Measurements from ENCODE around the gene ZRANB3. TPM values are rescaled to one million over a fixed set of nuclear protein-coding genes. Genes with fewer than 3 reads are reported as not detected.
"Not testable (repeated sequence)": the region's sequence is repeated elsewhere in the genome, so short reads cannot be mapped to it uniquely, and the experiment has no call there.

The ZRANB3 gene
- total and polyA plus RNA-seq, 8 donors = 3.5 to 11.2 (median 9.5) TPM

- ATAC-seq = no peak
- no peaks in the 10 kb centered on the region for H3K36me3 ChIP-seq
- no peak overlapping the region for H3K27ac ChIP-seq
- no peaks in the 10 kb centered on the region for H3K27me3 ChIP-seq
- H3K9me3 ChIP-seq = peaks cover 0 to 20% of the 10 kb centered on the region in 2 donors
- DNase-seq = no peak
- H3K4me3 ChIP-seq = no peak overlapping the region
- H3K4me1 ChIP-seq = no peaks in the 10 kb centered on the region
- intact Hi-C loops (cut with DNase I) = no loop called here
- no peak for TF ChIP-seq CTCF (IDR thresholded peaks at IDR 0.05)
These were observed 226.3 kb downstream of the ZRANB3 start for GRCh38 chr2:135304694-135305093.

- ATAC-seq = no peak
- peaks cover 0 to 15% of the 10 kb centered on the region in 2 donors for H3K9me3 ChIP-seq
- H3K36me3 ChIP-seq = no peaks in the 10 kb centered on the region
- no peak overlapping the region for H3K27ac ChIP-seq
- H3K27me3 ChIP-seq = no peaks in the 10 kb centered on the region
- intact Hi-C loops (cut with DNase I) = no loop called here
- no peak for TF ChIP-seq CTCF (IDR thresholded peaks at IDR 0.05)
- no peaks in the 10 kb centered on the region for H3K4me1 ChIP-seq
- H3K4me3 ChIP-seq = no peak overlapping the region
- DNase-seq = no peak
These were observed 231.3 kb downstream of the ZRANB3 start for GRCh38 chr2:135299658-135300244.

GRCh38 chr2:135299165-135299564 is 231.9 kb downstream of the ZRANB3 start:
- TF ChIP-seq CTCF (IDR thresholded peaks at IDR 0.05) = no peak
- Histone ChIP-seq H3K27ac (no peak overlapping the region), H3K9me3 (peaks cover 0 to 17% of the 10 kb centered on the region in 2 donors), H3K27me3 (no peaks in the 10 kb centered on the region), H3K36me3 (no peaks in the 10 kb centered on the region), H3K4me3 (no peak overlapping the region), H3K4me1 (no peaks in the 10 kb centered on the region)
- DNase-seq = no peak
- ATAC-seq = no peak
- intact Hi-C loops (cut with DNase I) = no loop called here

GRCh38 chr2:135287121-135287520 is 243.9 kb downstream of the ZRANB3 start:
- peaks cover 0 to 27% of the 10 kb centered on the region in 2 donors for H3K9me3 ChIP-seq
- intact Hi-C loops (cut with DNase I); H3K36me3 ChIP-seq; H3K27me3 ChIP-seq; H3K27ac ChIP-seq; ATAC-seq; H3K4me3 ChIP-seq; DNase-seq; H3K4me1 ChIP-seq: not testable (repeated sequence)

- Histone ChIP-seq H3K36me3 (no peaks in the 10 kb centered on the region), H3K27me3 (no peaks in the 10 kb centered on the region), H3K27ac (no peak overlapping the region), H3K4me3 (no peak overlapping the region), H3K9me3 (peaks cover 0 to 14% of the 10 kb centered on the region in 2 donors), H3K4me1 (no peaks in the 10 kb centered on the region)
- no peak for DNase-seq
- no peak for TF ChIP-seq CTCF (IDR thresholded peaks at IDR 0.05)
- ATAC-seq = no peak
- intact Hi-C loops (cut with DNase I) = no loop called here
These were observed 245.6 kb downstream of the ZRANB3 start for GRCh38 chr2:135285391-135285790.

GRCh38 chr2:135281379-135281778 is 249.6 kb downstream of the ZRANB3 start:
- Histone ChIP-seq H3K27me3 (no peaks in the 10 kb centered on the region), H3K4me3 (no peak overlapping the region), H3K9me3 (no peaks in the 10 kb centered on the region), H3K36me3 (no peaks in the 10 kb centered on the region), H3K27ac (no peak overlapping the region), H3K4me1 (no peaks in the 10 kb centered on the region)
- intact Hi-C loops (cut with DNase I) = no loop called here
- ATAC-seq (no peak), DNase-seq (no peak)
- TF ChIP-seq CTCF (IDR thresholded peaks at IDR 0.05) = no peak
